Spleen (tissue), 11 donors: ENCODE data around the gene DCAF8. TPM values are rescaled to one million over a fixed set of nuclear protein-coding genes. Genes with fewer than 3 reads are reported as not detected.

Experiments
- DNase-seq: peaks from one replicate; pipeline ENCODE4 v3.0.0-alpha.2; 2020
- H3K27ac ChIP-seq, 8 donors: fragments of 200-600 bp; sonication (generic) in 7 of 8; 1 replicate in 4 of 8; 2 replicates in 4 of 8; pipeline versions ENCODE4 v1.5.0 to v1.8.0; 2016 to 2021; ENCODE audit warnings: inconsistent platforms in 4 of 8, mild to moderate bottlenecking in 4 of 8, moderate library complexity in 1 of 8
- H3K27me3 ChIP-seq, 7 donors: fragments of 200-600 bp; sonication (generic) in 6 of 7; replicated peaks in 1 of 7; 1 replicate in 4 of 7; 2 replicates in 3 of 7; pipeline versions ENCODE4 v1.5.0 to v1.8.0; 2016 to 2021; ENCODE audit warnings: inconsistent platforms in 3 of 7, mild to moderate bottlenecking in 1 of 7
- H3K36me3 ChIP-seq, 6 donors: fragments of 200-600 bp; sonication (generic) in 5 of 6; 1 replicate in 4 of 6; 2 replicates in 2 of 6; pipeline versions ENCODE4 v1.5.0 to v1.8.0; 2016 to 2021; ENCODE audit warnings: inconsistent platforms in 2 of 6
- H3K4me1 ChIP-seq, 6 donors: fragments of 200-600 bp; sonication (generic) in 5 of 6; 1 replicate in 3 of 6; 2 replicates in 3 of 6; pipeline versions ENCODE4 v1.5.0 to v1.8.0; 2016 to 2021; ENCODE audit warnings: inconsistent platforms in 3 of 6
- H3K4me3 ChIP-seq, 8 donors: fragments of 200-600 bp; sonication (generic) in 7 of 8; 1 replicate in 4 of 8; 2 replicates in 4 of 8; pipeline versions ENCODE4 v1.5.0 to v1.8.0; 2016 to 2021; ENCODE audit warnings: inconsistent platforms in 4 of 8, mild to moderate bottlenecking in 4 of 8, moderate library complexity in 2 of 8
- H3K9me3 ChIP-seq, 8 donors: fragments of 200-600 bp; sonication (generic) in 7 of 8; 1 replicate in 4 of 8; 2 replicates in 4 of 8; pipeline versions ENCODE4 v1.5.0 to v1.8.0; 2016 to 2021; ENCODE audit warnings: inconsistent platforms in 4 of 8
- POLR2A ChIP-seq, 3 donors: fragments of 450-650 bp; IDR thresholded peaks; one replicate each; pipeline ENCODE4 v1.5.1; 2017; ENCODE audit warnings: antibody characterized with exemption in 3 of 3, mild to moderate bottlenecking in 1 of 3
- POLR2AphosphoS5 ChIP-seq, 3 donors: sonication (generic); formaldehyde crosslinking; IDR thresholded peaks; one replicate each; pipeline ENCODE4 v1.5.1; 2017; ENCODE audit warnings: antibody characterized with exemption in 3 of 3
- WGBS, 5 donors: extraction: QIAGEN DNeasy Blood & Tissue Kit in 3 of 5; methylation state at CpG; one replicate each; pipeline versions ENCODE4 v1.1.5 to v1.1.7; 2013 to 2018; 5-methylcytosine and 5-hydroxymethylcytosine counted together
- intact Hi-C: fragments of 100-400 bp; cut with DNase I; formaldehyde crosslinking; loops from one replicate; pipeline ENCODE4 v1.15.0; 2023; ENCODE audit warnings: low total_unique reads
- polyA plus RNA-seq, 3 donors: library from polyadenylated mRNA; stranded (reverse); fragments of 200-250 nt; gene quantifications; one replicate each; pipeline ENCODE4 v1.2.1, GENCODE V29; 2013
- total RNA-seq, 7 donors: library from RNA; depleted of rRNA in 3 of 7; stranded (reverse); fragments of >200 nt in 3 of 7; fragmentation: NEBNext Ultra II Directional in 4 of 7; extraction: Animal tissue kit (Norgen Biotek cat#: 25700) in 4 of 7; gene quantifications; one replicate each; pipeline versions ENCODE4 v1.1.0 to v1.2.1, GENCODE V29; 2016 to 2021
- TF ChIP-seq, protein P1 (sequence below), 11 experiments: fragments of 200-600 bp in 7 of 11; fragments of 450-650 bp in 4 of 11; sonication (generic) in 4 of 11; IDR thresholded peaks in 8 of 11; conservative IDR thresholded peaks in 3 of 11; 1 replicate in 7 of 11; 2 replicates in 4 of 11; pipeline versions ENCODE4 v1.4.0 to v1.8.0; 2016 to 2021; ENCODE audit warnings: antibody characterized with exemption in 11 of 11, inconsistent platforms in 4 of 11, mild to moderate bottlenecking in 1 of 11
- donor health status: healthy with polysubstance abuse.
- donor health status: DM: no; HTN: no; CAD: no; lungs with moderate emphysema.
- donor health status: DM: no; HTN: no; CAD: no.
- donor health status: Bipolar disorder and iron deficiency.
- donor health status: healthy.
- donor health status: DM: no; HTN: no; CAD: no.
- donor health status: DM: yes; HTN: yes; CAD: no.

The DCAF8 gene
- total and polyA plus RNA-seq, 10 donors = 59.4 to 210 (median 148) TPM

- TF ChIP-seq, protein P1, sequence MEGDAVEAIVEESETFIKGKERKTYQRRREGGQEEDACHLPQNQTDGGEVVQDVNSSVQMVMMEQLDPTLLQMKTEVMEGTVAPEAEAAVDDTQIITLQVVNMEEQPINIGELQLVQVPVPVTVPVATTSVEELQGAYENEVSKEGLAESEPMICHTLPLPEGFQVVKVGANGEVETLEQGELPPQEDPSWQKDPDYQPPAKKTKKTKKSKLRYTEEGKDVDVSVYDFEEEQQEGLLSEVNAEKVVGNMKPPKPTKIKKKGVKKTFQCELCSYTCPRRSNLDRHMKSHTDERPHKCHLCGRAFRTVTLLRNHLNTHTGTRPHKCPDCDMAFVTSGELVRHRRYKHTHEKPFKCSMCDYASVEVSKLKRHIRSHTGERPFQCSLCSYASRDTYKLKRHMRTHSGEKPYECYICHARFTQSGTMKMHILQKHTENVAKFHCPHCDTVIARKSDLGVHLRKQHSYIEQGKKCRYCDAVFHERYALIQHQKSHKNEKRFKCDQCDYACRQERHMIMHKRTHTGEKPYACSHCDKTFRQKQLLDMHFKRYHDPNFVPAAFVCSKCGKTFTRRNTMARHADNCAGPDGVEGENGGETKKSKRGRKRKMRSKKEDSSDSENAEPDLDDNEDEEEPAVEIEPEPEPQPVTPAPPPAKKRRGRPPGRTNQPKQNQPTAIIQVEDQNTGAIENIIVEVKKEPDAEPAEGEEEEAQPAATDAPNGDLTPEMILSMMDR (IDR thresholded peaks at IDR 0.05 in 8 of 11, conservative IDR thresholded peaks at IDR 0.05 in 3 of 11) = no peak
- TF ChIP-seq POLR2AphosphoS5 (IDR thresholded peaks at IDR 0.05) = no peak
- no peak for TF ChIP-seq POLR2A (IDR thresholded peaks at IDR 0.05)
- peaks cover 15 to 72% (median 41%) of the 10 kb centered on the region in 6 donors for H3K4me1 ChIP-seq
- H3K9me3 ChIP-seq = no peaks in the 10 kb centered on the region
- intact Hi-C loops = no loop called here
- H3K27ac ChIP-seq = peak overlapping the region in 3 of 8 donors; percentile 2 to 31 (median 8)
- no peak for DNase-seq
- no peaks in the 10 kb centered on the region for H3K27me3 ChIP-seq
- WGBS, 5 donors = 75 to 90% (median 85%) methylated on average over 3 of the region's 3 CpGs
- no peak overlapping the region for H3K4me3 ChIP-seq
- peaks cover 2 to 100% (median 89%) of the 10 kb centered on the region in 6 donors for H3K36me3 ChIP-seq
Measured at GRCh38 chr1:160214481-160215140, 47.7 kb downstream of the DCAF8 start.

DNA sequence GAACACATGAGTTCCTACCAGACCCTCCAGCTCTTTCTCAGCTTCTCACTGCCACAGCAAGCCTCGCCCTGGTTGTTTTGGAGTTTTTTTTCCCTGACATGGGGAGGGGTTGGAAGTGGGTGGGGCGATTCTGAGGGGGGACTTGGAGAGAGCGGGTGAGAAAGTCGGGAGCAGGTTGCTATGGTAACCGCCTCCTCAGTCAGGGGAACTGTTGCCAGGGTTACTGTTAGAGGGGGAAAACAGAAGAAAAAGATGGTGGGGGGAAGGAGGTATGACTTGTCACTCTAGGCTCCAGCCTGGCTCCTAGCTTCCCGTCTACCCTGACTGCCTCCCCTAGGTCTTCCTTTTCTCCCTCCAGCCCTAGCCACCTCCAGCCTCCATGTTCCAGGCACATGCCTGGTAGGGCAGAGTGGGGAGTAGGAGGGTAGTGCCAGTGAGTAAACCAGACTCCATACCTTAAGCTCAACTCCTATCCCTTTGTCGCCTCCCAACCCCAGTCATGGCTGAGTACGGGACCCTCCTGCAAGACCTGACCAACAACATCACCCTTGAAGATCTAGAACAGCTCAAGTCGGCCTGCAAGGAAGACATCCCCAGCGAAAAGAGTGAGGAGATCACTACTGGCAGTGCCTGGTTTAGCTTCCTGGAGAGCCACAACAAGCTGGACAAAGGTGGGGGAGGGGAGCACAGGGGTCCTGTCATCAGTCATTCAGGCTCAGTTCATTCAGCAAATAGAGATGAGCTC, 51.1 kb downstream of the DCAF8 start:
- DNase-seq = no peak
- WGBS, 5 donors = 84 to 90% (median 85%) methylated on average over 10 of the region's 10 CpGs
- peaks cover 24 to 75% (median 54%) of the 10 kb centered on the region in 6 donors for H3K4me1 ChIP-seq
- TF ChIP-seq POLR2A (IDR thresholded peaks at IDR 0.05) (no peak), POLR2AphosphoS5 (IDR thresholded peaks at IDR 0.05) (no peak)
- TF ChIP-seq, protein P1 (IDR thresholded peaks at IDR 0.05 in 8 of 11, conservative IDR thresholded peaks at IDR 0.05 in 3 of 11) = no peak
- H3K4me3 ChIP-seq = no peak overlapping the region
- no peaks in the 10 kb centered on the region for H3K9me3 ChIP-seq
- intact Hi-C loops = no loop called here
- peak overlapping the region in 4 of 8 donors; percentile 41 to 95 (median 91) for H3K27ac ChIP-seq
- H3K36me3 ChIP-seq = peaks cover 0 to 95% (median 57%) of the 10 kb centered on the region in 6 donors
- no peaks in the 10 kb centered on the region for H3K27me3 ChIP-seq

DNA sequence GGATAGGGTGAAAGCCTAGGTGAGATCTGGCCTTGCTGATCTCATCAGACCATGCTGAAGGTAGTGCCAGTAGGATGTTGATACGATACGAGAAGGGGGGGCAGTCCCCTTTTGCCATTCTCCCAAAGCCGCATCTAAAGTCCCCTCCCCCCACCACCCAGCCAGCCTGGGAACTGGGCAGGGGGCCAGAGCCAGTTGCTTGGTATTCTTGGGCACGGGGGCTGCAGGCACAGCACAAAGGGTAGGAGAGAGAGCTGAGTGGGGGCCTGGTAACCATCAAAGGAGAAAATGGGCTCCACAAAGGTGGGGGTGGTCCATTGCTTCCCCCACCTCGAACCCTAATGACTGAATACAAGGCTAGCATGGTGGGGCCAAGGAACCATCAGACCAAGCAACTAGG, 51.8 kb downstream of the DCAF8 start:
- peaks cover 27 to 75% (median 60%) of the 10 kb centered on the region in 6 donors for H3K4me1 ChIP-seq
- H3K4me3 ChIP-seq = no peak overlapping the region
- H3K27me3 ChIP-seq = no peaks in the 10 kb centered on the region
- WGBS, 5 donors = 75 to 86% (median 84%) methylated on average over 5 of the region's 5 CpGs
- H3K36me3 ChIP-seq = peaks cover 0 to 88% (median 51%) of the 10 kb centered on the region in 6 donors
- H3K27ac ChIP-seq = peak overlapping the region in 5 of 8 donors; percentile 14 to 95 (median 89)
- no peaks in the 10 kb centered on the region for H3K9me3 ChIP-seq
- TF ChIP-seq POLR2A (IDR thresholded peaks at IDR 0.05) (no peak), POLR2AphosphoS5 (IDR thresholded peaks at IDR 0.05) (no peak)
- TF ChIP-seq, protein P1 (IDR thresholded peaks at IDR 0.05 in 8 of 11, conservative IDR thresholded peaks at IDR 0.05 in 3 of 11) = no peak
- no peak for DNase-seq
- intact Hi-C loops = no loop called here
